ENCODE measurements around the gene PCBD2.

DNA sequence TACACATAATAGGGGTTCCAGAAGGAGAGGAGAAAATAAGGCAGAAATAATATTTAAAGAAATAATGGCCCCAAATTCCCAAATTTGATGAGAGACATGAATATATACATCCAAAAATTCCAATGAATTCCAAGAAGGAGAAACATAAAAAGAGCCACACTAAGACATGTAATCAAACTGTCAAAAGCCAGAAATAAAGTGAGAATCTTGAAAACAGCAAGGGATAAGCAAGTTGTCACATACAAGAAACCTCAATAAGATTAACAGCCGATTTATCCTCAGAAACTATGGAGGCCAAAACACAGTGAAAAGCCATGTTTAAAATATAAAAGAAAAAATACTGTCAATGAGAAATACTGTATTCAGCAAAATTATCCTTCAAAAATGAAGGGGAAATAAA is 77.3 kb downstream of the PCBD2 start:
- no peak for TF ChIP-seq TAF1 (IDR thresholded peaks at IDR 0.05; ENCODE audit: borderline replicate concordance, insufficient read depth, low read length)
- no peak for TF ChIP-seq POLR2AphosphoS5 (IDR thresholded peaks at IDR 0.05; ENCODE audit: low read depth, low read length)
- no peak for TF ChIP-seq FOXP2 (optimal IDR thresholded peaks at IDR 0.05; ENCODE audit: borderline replicate concordance, extremely low read depth, extremely low read length, insufficient read depth)
- TF ChIP-seq, protein P1, sequence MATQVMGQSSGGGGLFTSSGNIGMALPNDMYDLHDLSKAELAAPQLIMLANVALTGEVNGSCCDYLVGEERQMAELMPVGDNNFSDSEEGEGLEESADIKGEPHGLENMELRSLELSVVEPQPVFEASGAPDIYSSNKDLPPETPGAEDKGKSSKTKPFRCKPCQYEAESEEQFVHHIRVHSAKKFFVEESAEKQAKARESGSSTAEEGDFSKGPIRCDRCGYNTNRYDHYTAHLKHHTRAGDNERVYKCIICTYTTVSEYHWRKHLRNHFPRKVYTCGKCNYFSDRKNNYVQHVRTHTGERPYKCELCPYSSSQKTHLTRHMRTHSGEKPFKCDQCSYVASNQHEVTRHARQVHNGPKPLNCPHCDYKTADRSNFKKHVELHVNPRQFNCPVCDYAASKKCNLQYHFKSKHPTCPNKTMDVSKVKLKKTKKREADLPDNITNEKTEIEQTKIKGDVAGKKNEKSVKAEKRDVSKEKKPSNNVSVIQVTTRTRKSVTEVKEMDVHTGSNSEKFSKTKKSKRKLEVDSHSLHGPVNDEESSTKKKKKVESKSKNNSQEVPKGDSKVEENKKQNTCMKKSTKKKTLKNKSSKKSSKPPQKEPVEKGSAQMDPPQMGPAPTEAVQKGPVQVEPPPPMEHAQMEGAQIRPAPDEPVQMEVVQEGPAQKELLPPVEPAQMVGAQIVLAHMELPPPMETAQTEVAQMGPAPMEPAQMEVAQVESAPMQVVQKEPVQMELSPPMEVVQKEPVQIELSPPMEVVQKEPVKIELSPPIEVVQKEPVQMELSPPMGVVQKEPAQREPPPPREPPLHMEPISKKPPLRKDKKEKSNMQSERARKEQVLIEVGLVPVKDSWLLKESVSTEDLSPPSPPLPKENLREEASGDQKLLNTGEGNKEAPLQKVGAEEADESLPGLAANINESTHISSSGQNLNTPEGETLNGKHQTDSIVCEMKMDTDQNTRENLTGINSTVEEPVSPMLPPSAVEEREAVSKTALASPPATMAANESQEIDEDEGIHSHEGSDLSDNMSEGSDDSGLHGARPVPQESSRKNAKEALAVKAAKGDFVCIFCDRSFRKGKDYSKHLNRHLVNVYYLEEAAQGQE (IDR thresholded peaks at IDR 0.05; ENCODE audit: insufficient read depth in 1 of 2, low read depth in 2 of 2, low read length in 2 of 2), result no peak

All from PFSK-1 (cell line).